ENCODE results near the gene CD79A.
A peak's percentile ranks its signal among the peaks of the same experiment; 100 is the strongest.
"Not testable (repeated sequence)": the region's sequence is repeated elsewhere in the genome, so short reads cannot be mapped to it uniquely, and the experiment has no call there.

The CD79A gene

DNA sequence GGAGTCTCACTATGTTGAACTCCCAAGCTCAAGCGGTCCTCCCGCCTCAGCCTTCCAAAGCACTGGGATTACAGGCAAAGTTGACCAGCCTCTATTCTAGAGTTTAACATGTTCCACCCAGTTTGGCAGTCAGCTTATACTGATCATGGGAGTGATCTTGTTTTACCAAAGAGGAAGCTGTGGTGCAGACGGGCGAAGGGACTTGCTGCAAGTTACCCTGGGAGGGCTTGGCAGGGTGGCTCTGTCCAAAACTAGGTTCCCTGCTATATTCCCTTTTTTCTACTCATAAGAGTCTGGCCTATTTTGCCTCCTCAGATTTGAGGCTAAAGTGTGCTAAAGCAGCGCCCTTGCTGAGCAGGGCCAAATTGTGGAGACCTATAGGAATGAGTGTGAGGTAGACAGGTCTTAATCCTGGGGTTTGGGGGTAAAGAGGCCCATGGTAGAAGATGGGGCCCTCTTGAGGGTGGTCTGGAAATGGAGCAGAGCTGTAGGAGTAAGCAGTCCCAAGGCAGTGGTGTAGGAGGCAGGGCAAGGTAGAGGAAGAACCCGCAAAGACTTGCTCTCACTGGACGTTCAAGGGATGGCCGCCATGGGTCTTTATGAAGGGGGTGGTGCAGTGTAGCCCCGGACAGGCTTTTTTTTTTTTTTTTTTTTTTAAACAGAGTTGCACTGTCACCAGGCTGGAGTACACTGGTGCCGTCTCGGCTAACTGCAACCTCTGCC is 13.7 kb upstream of the CD79A start:
- DNase-seq: no peak

DNA sequence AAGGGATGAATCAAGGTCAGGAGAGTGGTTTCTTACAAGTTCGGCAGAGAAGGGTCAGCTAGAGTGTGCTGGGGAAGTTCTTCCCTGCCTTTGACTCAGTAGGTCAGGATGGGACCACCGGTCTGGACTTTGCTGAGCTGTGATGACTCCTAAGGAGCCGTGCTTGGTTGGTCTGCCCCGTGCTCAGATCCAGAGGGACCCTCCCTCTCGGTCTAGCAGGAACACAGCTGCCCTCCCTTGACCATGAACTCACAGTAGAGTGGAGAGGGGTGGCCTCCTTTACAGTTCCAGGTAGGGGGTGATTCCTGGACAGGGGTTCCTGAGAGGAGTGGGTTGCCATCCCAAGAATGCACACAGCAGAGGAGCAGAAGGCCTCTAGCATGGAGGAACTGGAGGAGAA is 12.7 kb upstream of the CD79A start:
- no peak for DNase-seq

DNA sequence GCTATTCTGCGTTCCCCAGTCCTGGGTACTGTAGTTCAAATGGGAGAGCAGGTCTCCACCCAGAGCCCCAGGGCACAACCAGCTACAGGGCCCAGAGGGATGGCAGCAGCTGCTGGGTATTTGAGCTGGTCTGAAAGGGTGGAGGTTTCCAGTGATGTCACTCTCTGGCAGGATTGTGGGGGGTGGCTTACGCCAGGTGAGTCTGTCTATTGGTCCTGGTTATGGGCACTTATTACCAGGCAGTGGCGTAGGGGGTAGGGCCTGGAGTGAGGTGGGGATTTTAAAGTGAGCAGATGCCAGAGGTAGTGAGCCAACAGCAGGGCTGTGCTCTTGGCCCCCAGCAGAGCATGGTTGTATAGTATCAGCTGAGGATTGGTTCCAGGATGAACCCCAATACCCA is 10.8 kb upstream of the CD79A start:
- no peak for DNase-seq

DNA sequence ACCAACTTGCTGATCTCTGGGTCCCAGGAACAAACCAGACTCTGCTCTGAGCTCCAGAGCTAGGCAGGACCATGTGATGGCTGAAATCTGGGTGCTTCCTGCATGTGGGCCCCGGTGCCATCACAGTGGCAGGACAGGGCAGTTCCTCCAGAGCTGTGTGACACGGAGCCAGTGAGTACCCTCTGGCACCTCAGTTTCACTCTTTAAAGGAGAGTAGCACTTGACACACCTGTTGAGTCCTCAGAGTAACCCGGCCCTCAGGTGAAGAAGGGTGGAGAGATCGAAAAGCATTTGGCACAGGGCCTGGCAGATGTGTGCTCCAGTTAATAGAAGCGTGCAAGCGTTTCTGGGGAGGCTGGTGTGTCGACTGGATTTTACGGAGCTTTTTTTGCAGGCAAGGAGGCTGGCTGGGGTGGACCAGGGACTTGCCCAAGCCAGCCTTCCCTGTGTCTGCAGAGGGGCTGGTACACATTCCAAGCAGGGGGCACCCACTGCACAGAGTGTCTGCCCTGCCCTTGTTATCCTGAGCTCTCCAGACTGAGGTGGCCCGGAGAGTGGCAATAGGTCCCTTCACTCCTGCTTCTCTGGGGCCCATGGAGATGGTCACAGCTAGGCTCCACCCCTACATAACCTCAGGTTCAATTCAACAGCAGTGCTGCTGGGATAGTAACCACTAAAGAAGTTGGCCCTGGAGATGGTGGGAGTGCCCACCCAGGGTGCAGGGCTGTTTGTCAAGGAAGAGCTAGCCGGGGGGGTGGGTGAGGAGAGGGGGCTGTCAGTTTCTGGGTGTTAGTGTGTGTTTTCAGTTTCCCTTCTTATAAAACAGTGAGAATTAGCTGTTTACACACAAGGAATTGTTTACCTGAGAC is 8.7 kb upstream of the CD79A start:
- DNase-seq: no peak

DNA sequence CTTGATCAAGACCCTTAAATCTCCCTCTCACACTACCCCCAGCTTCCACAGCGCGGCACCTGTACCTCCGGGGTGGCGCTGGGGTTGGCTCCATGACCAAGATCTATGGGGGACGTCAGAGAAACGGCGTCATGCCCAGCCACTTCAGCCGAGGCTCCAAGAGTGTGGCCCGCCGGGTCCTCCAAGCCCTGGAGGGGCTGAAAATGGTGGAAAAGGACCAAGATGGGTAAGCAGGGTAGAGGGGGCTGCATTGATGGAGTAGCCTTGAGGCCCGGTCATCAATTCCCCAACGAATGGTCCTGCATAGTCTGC is 8.1 kb upstream of the CD79A start:
- no peak for DNase-seq

DNA sequence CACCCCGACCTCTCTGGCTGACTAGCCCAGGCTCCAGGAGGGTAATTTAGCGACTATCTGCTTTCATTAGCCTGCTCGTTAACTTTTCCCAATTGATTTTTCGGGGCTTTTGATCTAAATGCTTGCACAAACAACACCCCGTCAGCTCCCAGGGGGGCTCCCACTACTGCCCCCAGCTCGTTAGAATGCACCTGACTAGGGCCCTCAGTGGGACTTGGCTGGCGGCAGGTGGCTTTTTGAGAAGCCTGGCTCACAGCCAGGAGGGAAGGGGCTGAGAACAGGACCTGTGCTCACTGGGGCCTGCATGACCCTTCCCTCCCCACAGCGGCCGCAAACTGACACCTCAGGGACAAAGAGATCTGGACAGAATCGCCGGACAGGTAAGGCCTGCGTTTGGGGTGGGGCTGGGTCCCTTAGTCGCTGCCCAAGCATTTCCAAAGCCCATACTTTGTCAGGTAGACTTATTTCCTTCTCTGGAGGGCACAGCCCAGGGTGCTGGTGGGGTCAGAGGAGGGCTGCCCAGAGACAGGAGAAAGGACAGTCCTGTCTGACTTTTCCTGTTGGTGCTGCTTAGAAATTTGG is 7.6 kb upstream of the CD79A start:
- no peak for DNase-seq

GRCh38 chr19:41870401-41870873 is 6.6 kb upstream of the CD79A start:
- DNase-seq: no peak

GRCh38 chr19:41871573-41872383 is 5.3 kb upstream of the CD79A start:
- DNase-seq: peak; percentile 90

DNA sequence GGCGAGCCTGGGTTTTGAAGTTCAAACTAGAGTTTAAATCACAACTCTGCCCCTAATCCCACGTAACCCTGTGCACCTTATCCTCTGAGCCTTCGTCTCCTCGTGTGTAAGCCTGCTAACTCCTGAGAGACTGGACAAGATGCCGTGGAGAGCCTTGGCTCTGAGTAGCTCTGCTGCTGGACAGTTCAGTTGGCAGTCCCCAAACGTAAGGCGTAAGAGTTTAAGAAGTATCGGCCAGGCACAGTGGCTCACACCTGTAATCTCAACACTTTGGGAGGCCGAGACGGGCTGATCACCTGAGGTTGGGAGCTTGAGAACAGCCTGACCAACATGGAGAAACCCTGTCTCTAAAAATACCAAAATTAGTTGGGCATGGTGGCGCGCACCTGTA is 4.7 kb upstream of the CD79A start:
- no peak for DNase-seq

- peak; percentile 69 for DNase-seq
Measured at GRCh38 chr19:41872775-41873647, 4.1 kb upstream of the CD79A start.

DNA sequence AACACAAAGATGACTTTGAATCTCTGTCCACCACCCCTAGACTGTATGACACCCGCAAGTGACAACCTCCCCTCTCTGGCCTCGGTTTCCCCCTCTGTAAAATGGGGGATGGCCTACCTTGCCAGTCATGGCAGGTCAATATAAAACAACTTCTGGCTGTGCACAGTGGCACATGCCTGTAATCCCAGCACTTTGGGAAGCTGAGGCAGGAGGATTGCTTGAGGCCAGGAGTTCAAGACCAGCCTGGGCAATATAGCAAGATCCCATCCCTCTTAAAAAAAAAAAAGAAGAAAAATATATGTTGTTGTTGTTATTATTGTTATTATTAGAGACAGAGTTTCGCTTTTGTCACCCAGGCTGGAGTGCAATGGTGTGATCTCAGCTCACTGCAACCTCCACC is 1.1 kb upstream of the CD79A start:
- not testable (repeated sequence) for DNase-seq

DNA sequence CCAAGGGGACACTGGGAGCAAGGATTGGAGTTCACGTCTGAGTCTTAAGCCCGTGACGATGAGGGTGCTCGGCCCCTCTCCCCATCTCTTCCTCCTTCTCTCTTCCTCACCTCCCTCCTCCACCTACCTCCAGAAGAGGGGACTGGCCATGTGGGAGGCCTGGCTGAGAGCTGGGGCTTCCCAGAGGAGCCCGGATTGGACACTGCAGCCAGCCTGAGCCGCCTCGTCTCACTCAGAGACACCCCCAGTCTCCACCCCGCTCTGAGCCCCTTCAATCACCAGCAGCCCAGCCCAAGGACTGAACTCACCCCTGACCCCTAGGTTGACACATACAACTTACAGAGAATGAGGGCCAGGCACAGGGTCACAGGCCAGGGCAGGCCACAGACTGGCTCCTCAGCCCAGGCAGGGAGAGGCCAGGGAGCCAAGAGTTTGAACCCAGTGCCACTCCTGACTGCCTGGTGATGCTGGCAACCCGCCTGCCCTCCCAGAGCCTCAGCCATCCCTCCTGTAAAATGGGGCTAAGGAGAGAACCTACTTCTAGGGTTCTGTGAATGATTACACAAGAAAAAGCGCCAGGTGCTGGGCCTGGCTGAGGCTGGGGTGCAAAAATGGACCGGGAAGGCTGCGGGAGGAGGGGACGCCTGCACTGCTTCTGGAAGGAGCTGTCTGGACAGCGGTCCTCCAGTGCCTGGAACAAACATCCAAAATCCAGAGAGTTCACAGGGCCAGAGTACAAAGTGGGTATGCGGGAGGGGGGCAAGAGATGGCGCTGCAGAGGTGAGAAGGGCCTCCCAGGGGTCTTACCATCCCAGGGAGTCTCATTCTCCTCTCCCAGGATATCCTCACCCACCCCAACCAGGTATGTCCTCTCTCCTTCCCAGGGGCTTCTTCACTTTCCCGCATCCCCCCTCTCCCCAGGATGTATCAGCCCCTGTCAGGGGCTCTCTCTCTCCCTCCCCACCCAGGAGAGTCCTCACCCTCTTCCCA is 1.1 kb downstream of the CD79A start:
- no peak for DNase-seq

DNA sequence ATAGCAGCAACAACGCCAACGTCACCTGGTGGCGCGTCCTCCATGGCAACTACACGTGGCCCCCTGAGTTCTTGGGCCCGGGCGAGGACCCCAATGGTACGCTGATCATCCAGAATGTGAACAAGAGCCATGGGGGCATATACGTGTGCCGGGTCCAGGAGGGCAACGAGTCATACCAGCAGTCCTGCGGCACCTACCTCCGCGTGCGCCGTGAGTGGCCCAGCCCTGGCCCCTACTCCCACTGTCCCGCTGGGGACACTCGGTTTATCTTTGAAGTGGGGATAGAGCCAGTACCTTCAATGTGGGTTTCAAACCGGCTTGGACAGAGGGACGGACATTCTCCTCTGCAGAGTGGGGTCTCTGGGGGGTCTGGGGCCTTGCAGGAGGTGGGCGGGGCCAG is 2.0 kb downstream of the CD79A start:
- no peak for DNase-seq

DNA sequence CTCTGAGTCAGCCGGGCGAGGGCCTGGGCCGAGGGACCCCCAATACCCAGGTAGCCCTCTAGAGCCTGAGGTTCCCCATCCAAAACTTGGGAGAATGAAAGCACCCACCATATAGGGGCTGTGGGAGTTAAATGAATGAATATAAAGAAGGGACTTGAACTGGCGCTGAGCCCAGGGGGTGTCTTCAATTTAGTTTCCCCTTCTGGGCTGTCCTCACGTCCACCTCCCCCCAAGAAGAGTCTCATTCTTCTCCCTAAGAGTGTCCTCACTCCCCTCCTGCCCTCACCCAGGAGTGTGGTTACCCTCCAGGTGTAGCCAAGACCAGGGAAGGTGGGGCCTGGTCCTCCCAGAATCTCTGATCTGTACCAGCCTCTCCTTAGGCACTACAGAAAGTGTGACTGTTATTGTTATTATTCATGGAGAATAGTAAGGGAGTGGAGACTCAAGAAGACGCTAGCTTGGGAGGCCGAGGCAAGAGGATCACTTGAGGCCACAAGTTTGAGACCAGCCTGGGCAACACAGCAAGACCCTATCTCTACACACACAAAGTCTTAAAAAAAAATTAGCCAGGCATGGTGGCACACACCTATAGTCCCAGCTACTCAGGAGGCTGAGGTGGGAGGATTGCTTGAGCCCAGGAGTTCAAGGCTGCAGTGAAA is 2.7 kb downstream of the CD79A start:
- no peak for DNase-seq

DNA sequence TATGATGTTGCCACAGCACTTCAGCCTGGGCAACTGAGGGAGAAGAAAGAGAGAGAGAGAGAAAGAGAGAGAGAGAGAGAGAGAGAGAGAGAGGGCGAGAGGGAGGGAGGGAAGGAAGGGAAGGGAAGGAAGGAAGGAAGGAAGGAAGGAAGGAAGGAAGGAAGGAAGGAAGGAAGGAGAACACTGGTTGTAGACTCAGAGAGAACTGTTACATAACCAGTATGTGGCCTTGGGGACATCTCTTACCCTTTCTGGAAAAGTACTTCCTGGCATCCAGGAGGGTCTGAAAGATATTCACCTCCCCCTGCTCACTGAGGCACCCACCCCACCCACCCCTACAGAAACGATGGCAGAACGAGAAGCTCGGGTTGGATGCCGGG is 3.2 kb downstream of the CD79A start:
- DNase-seq: no peak

GRCh38 chr19:41882568-41883462 is 5.7 kb downstream of the CD79A start, which contains the start of gene ARHGEF1:
Gene ARHGEF1, plus strand, starts transcription at chr19:41883184. Its CDS starts 4,899 bp downstream, at chr19:41888083.
- peak; percentile 56 for DNase-seq

- DNase-seq: no peak
Measured at GRCh38 chr19:41883463-41883820, 6.4 kb downstream of the CD79A start.

- peak; percentile 96 for DNase-seq
Measured at GRCh38 chr19:41883821-41884733, 7.0 kb downstream of the CD79A start.

All from activated CD4-positive, alpha-beta T cell treated with anti-CD3 and anti-CD28 coated beads, Interleukin-2, amount 50 U/mL, for 16 hours (primary cell).